SK-N-SH treated with all-trans-retinoic acid at 6 μM for 48 hours (cell line): ENCODE results near the gene NDRG4.

ENCODE experiments used
- ATAC-seq: fragments of 200-7000 bp; cut with Tn5 transposase; 3 replicates; pipeline ENCODE4 v1.9.1; 2020; ENCODE audit warnings: mild to moderate bottlenecking, moderate library complexity
- ARNTL ChIP-seq: fragments of 450-650 bp; formaldehyde crosslinking; IDR thresholded peaks from 2 replicates; pipeline ENCODE4 v1.5.0; 2020; ENCODE audit warnings: low read depth, mild to moderate bottlenecking, moderate library complexity, borderline replicate concordance
- BACH2 ChIP-seq: fragments of 250-450 bp; sonication (Bioruptor Pico); IDR thresholded peaks from 2 replicates; pipeline ENCODE4 v1.9.0; 2021; ENCODE audit warnings: mild to moderate bottlenecking, borderline replicate concordance
- CREB5 ChIP-seq: fragments of 250-450 bp; sonication (Bioruptor Pico); IDR thresholded peaks from 2 replicates; pipeline ENCODE4 v1.5.1; 2020; ENCODE audit warnings: low read depth, mild to moderate bottlenecking, moderate library complexity
- ESRRG ChIP-seq: fragments of 250-450 bp; sonication (Bioruptor Pico); IDR thresholded peaks from 2 replicates; pipeline ENCODE4 v1.6.1; 2021; ENCODE audit warnings: mild to moderate bottlenecking
- GLIS3 ChIP-seq: fragments of 250-450 bp; sonication (Bioruptor Pico); IDR thresholded peaks from 2 replicates; pipeline ENCODE4 v1.5.0; 2020; ENCODE audit warnings: mild to moderate bottlenecking, moderate library complexity
- PATZ1 ChIP-seq: fragments of 250-450 bp; sonication (Bioruptor Pico); IDR thresholded peaks from 2 replicates; pipeline ENCODE4 v1.8.0; 2020; ENCODE audit warnings: mild to moderate bottlenecking, moderate library complexity, borderline replicate concordance
- POU6F1 ChIP-seq: fragments of 250-450 bp; sonication (Bioruptor Pico); IDR thresholded peaks from 2 replicates; pipeline ENCODE4 v1.8.0; 2021; ENCODE audit warnings: low read depth, mild to moderate bottlenecking, moderate library complexity, borderline replicate concordance
- SNAI2 ChIP-seq: fragments of 250-450 bp; sonication (Bioruptor Pico); IDR thresholded peaks from 2 replicates; pipeline ENCODE4 v1.5.0; 2020; ENCODE audit warnings: mild to moderate bottlenecking, moderate library complexity
- TCF4 ChIP-seq: fragments of 250-450 bp; sonication (Bioruptor Pico); IDR thresholded peaks from 2 replicates; pipeline ENCODE4 v1.8.0; 2021; ENCODE audit warnings: mild to moderate bottlenecking, moderate library complexity, borderline replicate concordance
- TOX ChIP-seq: fragments of 250-450 bp; sonication (Bioruptor Pico); IDR thresholded peaks from 2 replicates; pipeline ENCODE4 v1.8.0; 2021; ENCODE audit warnings: mild to moderate bottlenecking, moderate library complexity, borderline replicate concordance
- TSHZ2 ChIP-seq: fragments of 250-450 bp; sonication (Bioruptor Pico); IDR thresholded peaks from 2 replicates; pipeline ENCODE4 v1.5.0; 2020; ENCODE audit warnings: mild to moderate bottlenecking, moderate library complexity
- ZC3H10 ChIP-seq: fragments of 250-450 bp; sonication (Bioruptor Pico); IDR thresholded peaks from 2 replicates; pipeline ENCODE4 v1.5.1; 2021; ENCODE audit warnings: mild to moderate bottlenecking, moderate library complexity
- ZFP3 ChIP-seq: fragments of 250-450 bp; sonication (Bioruptor Pico); IDR thresholded peaks from 2 replicates; pipeline ENCODE4 v1.5.0; 2020; ENCODE audit warnings: mild to moderate bottlenecking, moderate library complexity
- ZFP30 ChIP-seq: fragments of 450-650 bp; formaldehyde crosslinking; IDR thresholded peaks from 2 replicates; pipeline ENCODE4 v1.5.0; 2022; ENCODE audit warnings: mild to moderate bottlenecking, moderate library complexity
- ZNF565 ChIP-seq: fragments of 450-650 bp; formaldehyde crosslinking; conservative IDR thresholded peaks from 2 replicates; pipeline ENCODE4 v1.5.0; 2020; ENCODE audit warnings: low read depth, mild to moderate bottlenecking, moderate library complexity

NDRG4 gene

GRCh38 chr16:58511933-58512815 lies 12.2 kb downstream of the NDRG4 start:
- no peak for TF ChIP-seq ZNF565 (CRISPR knock-in tag)
- no peak for TF ChIP-seq PATZ1 (CRISPR knock-in tag)

GRCh38 chr16:58513874-58514273 lies 13.9 kb downstream of the NDRG4 start:
- ATAC-seq: no peak
- no peak for TF ChIP-seq ESRRG
- TF ChIP-seq, all 23 proteins: peak for 0

More at GRCh38 chr16:58511933-58512815, 12.2 kb downstream of the NDRG4 start:
- peak; percentile 52 for ATAC-seq

- ATAC-seq: peak; percentile 91
- TF ChIP-seq TCF4 (CRISPR knock-in tag) (peak; percentile 11; the same call in 1 of the 2 replicates), SNAI2 (CRISPR knock-in tag) (no peak), GLIS3 (CRISPR knock-in tag) (0 out of 2 replicates have a peak, but pooled peaks have one; percentile 52), ZNF565 (CRISPR knock-in tag) (no peak), PATZ1 (CRISPR knock-in tag) (peak; percentile 27; the same call in 1 of the 2 replicates), TSHZ2 (CRISPR knock-in tag) (no peak)
- TF ChIP-seq, all 23 proteins: peak for 3
These were observed 15.4 kb downstream of the NDRG4 start, which contains the start of gene SETD6 for GRCh38 chr16:58515125-58515870. Gene SETD6 (plus strand): TSS chr16:58515517. CDS start chr16:58515538, 21 bp downstream.

- ATAC-seq: peak; percentile 18
- no peak for TF ChIP-seq ZFP3
- no peak for TF ChIP-seq POU6F1
- no peak for TF ChIP-seq BACH2 (CRISPR knock-in tag)
- no peak for TF ChIP-seq ESRRG
- TF ChIP-seq ZNF565 (CRISPR knock-in tag): no peak
- no peak for TF ChIP-seq ZC3H10 (CRISPR knock-in tag)
- TF ChIP-seq ZFP30 (CRISPR knock-in tag): no peak
- TF ChIP-seq TOX (CRISPR knock-in tag): no peak
- TF ChIP-seq TSHZ2 (CRISPR knock-in tag): no peak
- no peak for TF ChIP-seq ARNTL (CRISPR knock-in tag)
- no peak for TF ChIP-seq PATZ1 (CRISPR knock-in tag)
- TF ChIP-seq CREB5 (CRISPR knock-in tag): no peak
These were observed 16.2 kb downstream of the NDRG4 start for GRCh38 chr16:58515871-58516767.
